Measurements from ENCODE around the gene TTPAL. TPM values are rescaled to one million over a fixed set of nuclear protein-coding genes. Genes with fewer than 3 reads are reported as not detected.

TTPAL gene
- polyA plus RNA-seq, 1 of the 3 experiments (the other 2 are of a cell fraction): 5.7 TPM

DNA sequence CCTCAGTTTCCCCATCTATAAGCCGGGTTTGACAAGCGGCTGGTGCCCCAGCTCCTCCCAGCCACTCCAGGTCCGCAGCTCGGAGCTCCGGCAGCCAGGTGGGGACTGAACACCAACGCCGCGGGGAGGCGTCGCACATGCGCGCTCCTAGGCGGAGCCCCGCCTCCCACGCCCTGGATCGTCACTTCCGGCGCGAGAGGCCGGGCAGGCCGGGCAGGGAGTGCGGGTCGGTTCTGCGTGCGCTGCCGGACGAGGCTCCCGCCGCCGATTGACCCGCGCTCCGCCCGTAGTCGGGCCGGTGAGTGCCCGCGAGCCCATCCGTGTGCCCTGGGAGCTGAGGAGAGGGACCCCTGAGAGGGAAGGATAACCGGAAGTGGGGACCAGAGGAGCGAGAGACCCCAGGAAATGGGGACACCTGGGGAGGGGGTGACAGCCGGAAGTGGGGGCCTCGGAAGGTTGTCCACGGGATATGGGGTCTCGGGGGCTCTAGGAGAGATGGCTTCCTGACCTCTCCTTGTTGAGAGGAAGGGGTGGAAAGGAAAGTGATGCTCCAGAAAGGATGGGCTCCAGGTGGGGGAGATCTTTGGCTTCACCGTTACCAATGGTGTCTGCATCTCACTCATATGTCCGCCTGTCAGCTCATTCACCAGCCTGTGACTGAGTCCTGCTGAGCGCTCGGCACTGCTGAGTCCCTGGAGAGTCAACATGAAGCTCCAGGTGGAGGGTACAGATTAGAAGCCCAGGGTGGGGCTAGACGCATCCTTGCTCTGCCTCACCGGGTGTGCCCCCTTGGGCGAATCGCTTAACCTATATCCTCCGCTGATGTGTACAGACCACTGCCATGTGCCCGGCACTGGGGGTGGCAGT is at the start of gene TTPAL (continued):
- TF ChIP-seq, protein P1, sequence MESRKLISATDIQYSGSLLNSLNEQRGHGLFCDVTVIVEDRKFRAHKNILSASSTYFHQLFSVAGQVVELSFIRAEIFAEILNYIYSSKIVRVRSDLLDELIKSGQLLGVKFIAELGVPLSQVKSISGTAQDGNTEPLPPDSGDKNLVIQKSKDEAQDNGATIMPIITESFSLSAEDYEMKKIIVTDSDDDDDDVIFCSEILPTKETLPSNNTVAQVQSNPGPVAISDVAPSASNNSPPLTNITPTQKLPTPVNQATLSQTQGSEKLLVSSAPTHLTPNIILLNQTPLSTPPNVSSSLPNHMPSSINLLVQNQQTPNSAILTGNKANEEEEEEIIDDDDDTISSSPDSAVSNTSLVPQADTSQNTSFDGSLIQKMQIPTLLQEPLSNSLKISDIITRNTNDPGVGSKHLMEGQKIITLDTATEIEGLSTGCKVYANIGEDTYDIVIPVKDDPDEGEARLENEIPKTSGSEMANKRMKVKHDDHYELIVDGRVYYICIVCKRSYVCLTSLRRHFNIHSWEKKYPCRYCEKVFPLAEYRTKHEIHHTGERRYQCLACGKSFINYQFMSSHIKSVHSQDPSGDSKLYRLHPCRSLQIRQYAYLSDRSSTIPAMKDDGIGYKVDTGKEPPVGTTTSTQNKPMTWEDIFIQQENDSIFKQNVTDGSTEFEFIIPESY (IDR thresholded peaks at IDR 0.05; ENCODE audit: borderline replicate concordance, low read depth): no peak
- peak; percentile 82 for TF ChIP-seq TAF1 (IDR thresholded peaks at IDR 0.05; ENCODE audit: borderline replicate concordance, low read depth, low read length)
- no peak; the same call in 1 of the 2 replicates for TF ChIP-seq SIN3A (IDR thresholded peaks at IDR 0.05; ENCODE audit: borderline replicate concordance, low read depth, low read length)
- no peak for TF ChIP-seq FOSL2 (IDR thresholded peaks at IDR 0.05; ENCODE audit: borderline replicate concordance, low read depth)
- TF ChIP-seq, protein P2, sequence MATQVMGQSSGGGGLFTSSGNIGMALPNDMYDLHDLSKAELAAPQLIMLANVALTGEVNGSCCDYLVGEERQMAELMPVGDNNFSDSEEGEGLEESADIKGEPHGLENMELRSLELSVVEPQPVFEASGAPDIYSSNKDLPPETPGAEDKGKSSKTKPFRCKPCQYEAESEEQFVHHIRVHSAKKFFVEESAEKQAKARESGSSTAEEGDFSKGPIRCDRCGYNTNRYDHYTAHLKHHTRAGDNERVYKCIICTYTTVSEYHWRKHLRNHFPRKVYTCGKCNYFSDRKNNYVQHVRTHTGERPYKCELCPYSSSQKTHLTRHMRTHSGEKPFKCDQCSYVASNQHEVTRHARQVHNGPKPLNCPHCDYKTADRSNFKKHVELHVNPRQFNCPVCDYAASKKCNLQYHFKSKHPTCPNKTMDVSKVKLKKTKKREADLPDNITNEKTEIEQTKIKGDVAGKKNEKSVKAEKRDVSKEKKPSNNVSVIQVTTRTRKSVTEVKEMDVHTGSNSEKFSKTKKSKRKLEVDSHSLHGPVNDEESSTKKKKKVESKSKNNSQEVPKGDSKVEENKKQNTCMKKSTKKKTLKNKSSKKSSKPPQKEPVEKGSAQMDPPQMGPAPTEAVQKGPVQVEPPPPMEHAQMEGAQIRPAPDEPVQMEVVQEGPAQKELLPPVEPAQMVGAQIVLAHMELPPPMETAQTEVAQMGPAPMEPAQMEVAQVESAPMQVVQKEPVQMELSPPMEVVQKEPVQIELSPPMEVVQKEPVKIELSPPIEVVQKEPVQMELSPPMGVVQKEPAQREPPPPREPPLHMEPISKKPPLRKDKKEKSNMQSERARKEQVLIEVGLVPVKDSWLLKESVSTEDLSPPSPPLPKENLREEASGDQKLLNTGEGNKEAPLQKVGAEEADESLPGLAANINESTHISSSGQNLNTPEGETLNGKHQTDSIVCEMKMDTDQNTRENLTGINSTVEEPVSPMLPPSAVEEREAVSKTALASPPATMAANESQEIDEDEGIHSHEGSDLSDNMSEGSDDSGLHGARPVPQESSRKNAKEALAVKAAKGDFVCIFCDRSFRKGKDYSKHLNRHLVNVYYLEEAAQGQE (IDR thresholded peaks at IDR 0.05; ENCODE audit: low read depth, low read length): no peak
- TF ChIP-seq RCOR1 (IDR thresholded peaks at IDR 0.05; ENCODE audit: low read length): no peak

DNA sequence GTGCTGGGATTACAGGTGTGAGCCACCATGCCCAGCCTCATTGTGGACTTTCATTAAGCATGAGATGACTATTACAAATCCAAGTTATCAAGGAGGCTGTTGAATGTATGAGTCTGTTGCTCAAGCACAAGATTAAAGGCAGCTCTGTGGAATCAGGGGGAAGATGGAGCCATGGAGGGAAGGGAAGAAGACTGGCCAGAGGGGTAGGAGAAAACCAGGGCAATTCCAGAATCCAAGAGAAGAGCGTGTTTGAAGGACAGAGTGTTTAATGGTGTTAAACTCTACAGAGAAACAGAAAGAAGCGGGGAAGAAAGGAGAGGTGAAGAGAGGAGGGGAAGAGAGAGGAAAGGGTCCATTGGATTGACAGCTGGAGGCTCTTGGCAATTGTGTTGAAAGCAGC is 49.8 kb upstream of the TTPAL start:
- no peak overlapping the region for H3K9ac ChIP-seq
- H3K27me3 ChIP-seq (ENCODE audit: insufficient read depth): peaks cover 4% of the 10 kb centered on the region; the same call in 1 of the 2 replicates
- no peak overlapping the region for H3K27ac ChIP-seq (ENCODE audit: low read depth in 2 of 2, low read length in 1 of 2)
- H3F3A ChIP-seq (replicated peaks; ENCODE audit: insufficient read depth): no peaks in the 10 kb centered on the region
- H3K4me1 ChIP-seq (ENCODE audit: control insufficient read depth in 1 of 2, insufficient read depth in 2 of 2, low read depth in 1 of 2, low read length in 1 of 2): no peaks in the 10 kb centered on the region
- H3K36me3 ChIP-seq (replicated peaks in 1 of 2; ENCODE audit: control insufficient read depth in 1 of 2, insufficient read depth in 2 of 2, low read length in 1 of 2): no peaks in the 10 kb centered on the region
- 43% methylated on average over 2 of the region's 2 CpGs for WGBS (ENCODE audit: low lambda C conversion rate)
- H3K9me2 ChIP-seq: no peaks in the 10 kb centered on the region
- no peak overlapping the region for H3K4me2 ChIP-seq
- ChIA-PET POLR2A (no interaction called here), CTCF (no interaction called here)
- no peak overlapping the region for H3K4me3 ChIP-seq (ENCODE audit: low read depth in 2 of 2, low read length in 1 of 2)
- no peak for DNase-seq
- no peaks in the 10 kb centered on the region for H3K9me3 ChIP-seq
- TF ChIP-seq CHD2 (IDR thresholded peaks at IDR 0.05; ENCODE audit: low read length, partially characterized antibody) (no peak), GABPA (IDR thresholded peaks at IDR 0.05; ENCODE audit: low read depth) (no peak), YY1 (IDR thresholded peaks at IDR 0.05; ENCODE audit: low read depth) (no peak), EZH2phosphoT487 (IDR thresholded peaks at IDR 0.05; ENCODE audit: borderline replicate concordance, low read depth) (no peak), RFX5 (IDR thresholded peaks at IDR 0.05; ENCODE audit: low read length) (no peak), NFIC (IDR thresholded peaks at IDR 0.05; ENCODE audit: borderline replicate concordance) (no peak), FOSL2 (IDR thresholded peaks at IDR 0.05; ENCODE audit: borderline replicate concordance, low read depth) (no peak), TEAD4 (IDR thresholded peaks at IDR 0.05; ENCODE audit: borderline replicate concordance, insufficient read depth) (no peak), EP300 (IDR thresholded peaks at IDR 0.05; ENCODE audit: borderline replicate concordance in 1 of 2, low read depth in 1 of 2, low read length in 1 of 2) (no peak), JUND (IDR thresholded peaks at IDR 0.05) (no peak), SMC3 (IDR thresholded peaks at IDR 0.05; ENCODE audit: low read depth, low read length) (no peak), ELF1 (IDR thresholded peaks at IDR 0.05) (no peak), SIN3A (IDR thresholded peaks at IDR 0.05; ENCODE audit: borderline replicate concordance, low read depth, low read length) (no peak), TCF12 (IDR thresholded peaks at IDR 0.05) (no peak)
- TF ChIP-seq, protein P3, sequence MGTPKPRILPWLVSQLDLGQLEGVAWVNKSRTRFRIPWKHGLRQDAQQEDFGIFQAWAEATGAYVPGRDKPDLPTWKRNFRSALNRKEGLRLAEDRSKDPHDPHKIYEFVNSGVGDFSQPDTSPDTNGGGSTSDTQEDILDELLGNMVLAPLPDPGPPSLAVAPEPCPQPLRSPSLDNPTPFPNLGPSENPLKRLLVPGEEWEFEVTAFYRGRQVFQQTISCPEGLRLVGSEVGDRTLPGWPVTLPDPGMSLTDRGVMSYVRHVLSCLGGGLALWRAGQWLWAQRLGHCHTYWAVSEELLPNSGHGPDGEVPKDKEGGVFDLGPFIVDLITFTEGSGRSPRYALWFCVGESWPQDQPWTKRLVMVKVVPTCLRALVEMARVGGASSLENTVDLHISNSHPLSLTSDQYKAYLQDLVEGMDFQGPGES (IDR thresholded peaks at IDR 0.05; ENCODE audit: low read depth, low read length): no peak
- TF ChIP-seq, protein P4, sequence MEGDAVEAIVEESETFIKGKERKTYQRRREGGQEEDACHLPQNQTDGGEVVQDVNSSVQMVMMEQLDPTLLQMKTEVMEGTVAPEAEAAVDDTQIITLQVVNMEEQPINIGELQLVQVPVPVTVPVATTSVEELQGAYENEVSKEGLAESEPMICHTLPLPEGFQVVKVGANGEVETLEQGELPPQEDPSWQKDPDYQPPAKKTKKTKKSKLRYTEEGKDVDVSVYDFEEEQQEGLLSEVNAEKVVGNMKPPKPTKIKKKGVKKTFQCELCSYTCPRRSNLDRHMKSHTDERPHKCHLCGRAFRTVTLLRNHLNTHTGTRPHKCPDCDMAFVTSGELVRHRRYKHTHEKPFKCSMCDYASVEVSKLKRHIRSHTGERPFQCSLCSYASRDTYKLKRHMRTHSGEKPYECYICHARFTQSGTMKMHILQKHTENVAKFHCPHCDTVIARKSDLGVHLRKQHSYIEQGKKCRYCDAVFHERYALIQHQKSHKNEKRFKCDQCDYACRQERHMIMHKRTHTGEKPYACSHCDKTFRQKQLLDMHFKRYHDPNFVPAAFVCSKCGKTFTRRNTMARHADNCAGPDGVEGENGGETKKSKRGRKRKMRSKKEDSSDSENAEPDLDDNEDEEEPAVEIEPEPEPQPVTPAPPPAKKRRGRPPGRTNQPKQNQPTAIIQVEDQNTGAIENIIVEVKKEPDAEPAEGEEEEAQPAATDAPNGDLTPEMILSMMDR (IDR thresholded peaks at IDR 0.05): no peak
- TF ChIP-seq, protein P5, sequence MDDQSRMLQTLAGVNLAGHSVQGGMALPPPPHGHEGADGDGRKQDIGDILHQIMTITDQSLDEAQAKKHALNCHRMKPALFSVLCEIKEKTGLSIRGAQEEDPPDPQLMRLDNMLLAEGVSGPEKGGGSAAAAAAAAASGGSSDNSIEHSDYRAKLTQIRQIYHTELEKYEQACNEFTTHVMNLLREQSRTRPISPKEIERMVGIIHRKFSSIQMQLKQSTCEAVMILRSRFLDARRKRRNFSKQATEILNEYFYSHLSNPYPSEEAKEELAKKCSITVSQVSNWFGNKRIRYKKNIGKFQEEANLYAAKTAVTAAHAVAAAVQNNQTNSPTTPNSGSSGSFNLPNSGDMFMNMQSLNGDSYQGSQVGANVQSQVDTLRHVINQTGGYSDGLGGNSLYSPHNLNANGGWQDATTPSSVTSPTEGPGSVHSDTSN (IDR thresholded peaks at IDR 0.05): no peak
- H3K79me2 ChIP-seq (ENCODE audit: insufficient read depth): no peaks in the 10 kb centered on the region
- H2AFZ ChIP-seq (ENCODE audit: low read depth): no peak overlapping the region
- H4K20me1 ChIP-seq (ENCODE audit: insufficient read depth): no peaks in the 10 kb centered on the region
